ENCODE measurements around the gene IP6K2. TPM values are rescaled to one million over a fixed set of nuclear protein-coding genes. Genes with fewer than 3 reads are reported as not detected.
A peak's percentile ranks its signal among the peaks of the same experiment; 100 is the strongest.
"Not testable (repeated sequence)": the region's sequence is repeated elsewhere in the genome, so short reads cannot be mapped to it uniquely, and the experiment has no call there.

IP6K2 gene
- total RNA-seq, 1 donor from 2014 or later: 101 TPM

- Histone ChIP-seq H3K27ac (no peak overlapping the region), H3K36me3 (peaks cover 7 to 19% of the 10 kb centered on the region in 2 donors), H3K4me3 (no peak overlapping the region), H3K27me3 (no peaks in the 10 kb centered on the region), H3K9me3 (no peaks in the 10 kb centered on the region), H3K4me1 (peaks cover 7 to 10% of the 10 kb centered on the region in 2 donors)
- DNase-seq (ENCODE audit: low spot score in 2 of 2): no peak
- intact Hi-C loops (cut with DNase I): loop anchor here (5.0 kb wide), 1 partner anchor 36 kb away; no protein-coding TSS in a partner anchor
- TF ChIP-seq, protein P1, sequence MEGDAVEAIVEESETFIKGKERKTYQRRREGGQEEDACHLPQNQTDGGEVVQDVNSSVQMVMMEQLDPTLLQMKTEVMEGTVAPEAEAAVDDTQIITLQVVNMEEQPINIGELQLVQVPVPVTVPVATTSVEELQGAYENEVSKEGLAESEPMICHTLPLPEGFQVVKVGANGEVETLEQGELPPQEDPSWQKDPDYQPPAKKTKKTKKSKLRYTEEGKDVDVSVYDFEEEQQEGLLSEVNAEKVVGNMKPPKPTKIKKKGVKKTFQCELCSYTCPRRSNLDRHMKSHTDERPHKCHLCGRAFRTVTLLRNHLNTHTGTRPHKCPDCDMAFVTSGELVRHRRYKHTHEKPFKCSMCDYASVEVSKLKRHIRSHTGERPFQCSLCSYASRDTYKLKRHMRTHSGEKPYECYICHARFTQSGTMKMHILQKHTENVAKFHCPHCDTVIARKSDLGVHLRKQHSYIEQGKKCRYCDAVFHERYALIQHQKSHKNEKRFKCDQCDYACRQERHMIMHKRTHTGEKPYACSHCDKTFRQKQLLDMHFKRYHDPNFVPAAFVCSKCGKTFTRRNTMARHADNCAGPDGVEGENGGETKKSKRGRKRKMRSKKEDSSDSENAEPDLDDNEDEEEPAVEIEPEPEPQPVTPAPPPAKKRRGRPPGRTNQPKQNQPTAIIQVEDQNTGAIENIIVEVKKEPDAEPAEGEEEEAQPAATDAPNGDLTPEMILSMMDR (IDR thresholded peaks at IDR 0.05): no peak
Measured at GRCh38 chr3:48743773-48744172, 26.8 kb upstream of the IP6K2 start.

GRCh38 chr3:48741226-48741625 is 24.2 kb upstream of the IP6K2 start:
- not testable (repeated sequence) for H3K4me1 ChIP-seq; H3K9me3 ChIP-seq; H3K27me3 ChIP-seq; H3K27ac ChIP-seq; DNase-seq (ENCODE audit: low spot score in 2 of 2); H3K4me3 ChIP-seq; H3K36me3 ChIP-seq
- intact Hi-C loops (cut with DNase I): loop anchor here (2.0 to 5.0 kb wide), 2 partner anchors 24 to 34 kb away; partner anchors contain the start of gene IP6K2

DNA sequence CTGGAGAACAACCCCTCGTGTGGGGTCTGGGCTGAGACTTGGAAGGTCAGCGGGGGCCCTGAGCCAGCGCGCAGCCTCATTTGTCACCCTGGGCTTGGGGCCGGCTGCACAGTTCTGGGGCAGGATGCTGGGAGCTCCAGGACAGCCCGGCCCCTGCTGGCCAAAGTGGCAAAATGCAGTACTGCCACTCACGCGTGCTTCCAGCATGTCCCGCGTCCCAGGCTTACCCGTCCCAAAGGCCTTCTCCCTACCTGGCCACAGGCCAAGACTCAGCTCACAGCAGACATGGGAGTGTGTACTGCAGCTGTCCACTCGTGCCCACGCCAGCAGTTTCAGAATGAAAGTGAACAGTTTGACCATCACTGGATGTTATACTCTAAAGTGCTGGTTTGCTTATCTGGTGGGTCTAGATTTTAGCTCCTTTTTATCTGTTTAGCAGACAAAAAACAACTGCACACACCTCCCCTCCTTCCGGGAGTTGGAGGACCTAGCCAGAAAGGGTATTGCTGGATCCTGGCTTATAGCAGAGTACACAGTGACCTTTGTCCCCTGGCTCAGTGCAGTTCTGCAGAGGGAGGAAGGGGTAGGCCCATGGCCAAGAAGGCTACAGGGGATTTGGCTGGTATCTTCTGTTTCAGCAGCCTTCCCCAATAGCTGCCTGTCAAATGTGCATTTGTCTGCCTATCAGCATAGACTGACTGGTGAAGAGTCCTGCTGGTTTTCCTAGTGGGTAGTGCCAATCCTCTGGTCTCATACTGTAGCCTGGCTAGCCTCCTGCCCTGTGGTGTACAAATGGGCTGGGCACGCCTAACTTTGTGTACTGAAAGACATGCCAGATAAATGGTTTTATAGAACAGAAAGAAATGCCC is 23.2 kb upstream of the IP6K2 start:
- TF ChIP-seq, protein P1 (IDR thresholded peaks at IDR 0.05): peak; percentile 84 to 90 (median 89)
- Histone ChIP-seq H3K27me3 (no peaks in the 10 kb centered on the region), H3K9me3 (no peaks in the 10 kb centered on the region), H3K27ac (peak overlapping the region; percentile 73 to 77), H3K4me3 (peak overlapping the region in 1 of 2 donors; percentile 27), H3K4me1 (peaks cover 7 to 10% of the 10 kb centered on the region in 2 donors), H3K36me3 (no peaks in the 10 kb centered on the region)
- intact Hi-C loops (cut with DNase I): loop anchor here (1.0 to 5.0 kb wide), 3 partner anchors 23 to 55 kb away; partner anchors contain the start of genes IP6K2 and NCKIPSD
- peak; percentile 47 to 92 for DNase-seq (ENCODE audit: low spot score in 2 of 2)

DNA sequence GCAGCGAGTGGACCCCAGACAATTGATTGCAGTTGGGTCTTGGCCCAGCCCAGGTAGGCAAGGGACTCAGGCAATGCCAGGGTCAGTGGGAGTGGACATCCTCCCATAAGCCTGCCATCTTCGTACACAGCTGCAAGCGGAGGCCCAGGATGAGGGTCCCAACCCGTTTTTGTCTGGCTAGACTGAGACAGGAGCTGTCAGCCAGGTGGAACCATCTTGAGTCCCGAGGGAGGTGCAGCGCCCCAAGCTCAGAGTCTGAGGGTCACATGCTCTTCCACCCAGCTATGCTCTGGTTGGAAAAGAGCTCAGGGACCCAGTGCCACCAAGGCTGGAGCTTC is 22.6 kb upstream of the IP6K2 start:
- Histone ChIP-seq H3K27ac (peak overlapping the region; percentile 73 to 77), H3K9me3 (no peaks in the 10 kb centered on the region), H3K27me3 (no peaks in the 10 kb centered on the region), H3K4me3 (peak overlapping the region in 1 of 2 donors; percentile 27), H3K36me3 (no peaks in the 10 kb centered on the region), H3K4me1 (peaks cover 7 to 10% of the 10 kb centered on the region in 2 donors)
- no peak for DNase-seq (ENCODE audit: low spot score in 2 of 2)
- intact Hi-C loops (cut with DNase I): no loop called here
- TF ChIP-seq, protein P1 (IDR thresholded peaks at IDR 0.05): no peak

DNA sequence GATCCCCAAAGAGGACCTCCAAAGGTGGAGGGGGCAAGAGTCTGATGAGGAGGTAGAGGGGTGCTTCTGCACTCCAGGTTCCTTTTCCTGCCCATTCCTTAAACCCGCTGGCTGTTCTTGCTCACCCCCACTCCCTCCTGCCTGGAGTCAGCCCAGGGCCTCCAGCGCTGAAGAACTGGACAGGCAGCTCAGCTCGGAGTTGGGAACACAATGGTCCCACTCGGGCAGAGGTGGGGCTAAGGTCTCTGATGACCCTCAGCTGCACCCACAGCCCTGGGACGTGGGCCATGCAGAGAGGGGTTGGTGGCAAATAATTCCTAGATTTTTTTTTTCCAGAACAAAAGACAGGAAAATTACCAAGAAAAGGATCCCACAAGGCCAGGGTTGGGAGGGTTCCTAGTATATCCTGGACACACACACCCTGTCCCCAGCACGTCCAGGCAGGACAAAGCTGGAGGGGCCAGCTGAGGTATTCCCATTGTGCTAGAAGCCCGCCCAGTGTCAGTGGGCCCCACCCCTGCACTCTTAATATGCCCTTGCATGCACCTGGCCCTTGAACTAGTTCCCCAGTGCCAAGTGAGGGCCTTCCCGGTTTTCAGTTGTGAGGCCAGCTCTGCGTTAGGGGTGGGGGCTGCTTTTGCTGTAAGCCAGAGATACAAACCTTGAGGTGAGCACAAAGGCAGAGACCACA is 22.1 kb upstream of the IP6K2 start:
- H3K9me3 ChIP-seq: no peaks in the 10 kb centered on the region
- DNase-seq (ENCODE audit: low spot score in 2 of 2): peak in 1 of 2 donors; percentile 63
- H3K4me1 ChIP-seq: peaks cover 7 to 10% of the 10 kb centered on the region in 2 donors
- TF ChIP-seq, protein P1 (IDR thresholded peaks at IDR 0.05): no peak
- peak overlapping the region; percentile 73 to 77 for H3K27ac ChIP-seq
- intact Hi-C loops (cut with DNase I): no loop called here
- H3K36me3 ChIP-seq: no peaks in the 10 kb centered on the region
- no peak overlapping the region for H3K4me3 ChIP-seq
- no peaks in the 10 kb centered on the region for H3K27me3 ChIP-seq

GRCh38 chr3:48738144-48738536 is 21.1 kb upstream of the IP6K2 start:
- H3K27ac ChIP-seq: no peak overlapping the region
- no peak overlapping the region for H3K4me3 ChIP-seq
- no peaks in the 10 kb centered on the region for H3K36me3 ChIP-seq
- intact Hi-C loops (cut with DNase I): no loop called here
- no peak for DNase-seq (ENCODE audit: low spot score in 2 of 2)
- no peaks in the 10 kb centered on the region for H3K9me3 ChIP-seq
- no peaks in the 10 kb centered on the region for H3K27me3 ChIP-seq
- TF ChIP-seq, protein P1 (IDR thresholded peaks at IDR 0.05): no peak
- H3K4me1 ChIP-seq: peaks cover 7 to 10% of the 10 kb centered on the region in 2 donors

- H3K36me3 ChIP-seq; H3K9me3 ChIP-seq; intact Hi-C loops (cut with DNase I); H3K4me1 ChIP-seq; H3K27me3 ChIP-seq; H3K27ac ChIP-seq; H3K4me3 ChIP-seq; DNase-seq (ENCODE audit: low spot score in 2 of 2): not testable (repeated sequence)
Measured at GRCh38 chr3:48735075-48735767, 18.2 kb upstream of the IP6K2 start.

- H3K27ac ChIP-seq; DNase-seq (ENCODE audit: low spot score in 2 of 2); H3K4me3 ChIP-seq; intact Hi-C loops (cut with DNase I); H3K9me3 ChIP-seq; H3K4me1 ChIP-seq; H3K36me3 ChIP-seq; H3K27me3 ChIP-seq: not testable (repeated sequence)
Measured at GRCh38 chr3:48734541-48734940, 17.5 kb upstream of the IP6K2 start.
